ENCODE data around the gene TJP3. TPM values are rescaled to one million over a fixed set of nuclear protein-coding genes. Genes with fewer than 3 reads are reported as not detected.
"Not testable (repeated sequence)": the region's sequence is repeated elsewhere in the genome, so short reads cannot be mapped to it uniquely, and the experiment has no call there.

TJP3 gene
- polyA plus RNA-seq, 1 donor from 2014 or later: 0.15 TPM

- Histone ChIP-seq H3K9ac (ENCODE audit: low read length) (no peak overlapping the region), H4K20me1 (ENCODE audit: insufficient read depth) (no peaks in the 10 kb centered on the region), H3K27me3 (ENCODE audit: insufficient read depth, low read depth, low read length) (no peaks in the 10 kb centered on the region), H3K36me3 (ENCODE audit: insufficient read depth, low read length) (no peaks in the 10 kb centered on the region), H3F3A (ENCODE audit: insufficient read depth, low read length, poor library complexity, severe bottlenecking) (no peaks in the 10 kb centered on the region), H3K9me3 (ENCODE audit: low read length) (no peaks in the 10 kb centered on the region), H2AFZ (ENCODE audit: low read depth, low read length) (no peak overlapping the region), H3K79me2 (replicated peaks; ENCODE audit: insufficient read depth, low read length) (no peaks in the 10 kb centered on the region), H3K4me2 (ENCODE audit: low read length) (no peak overlapping the region), H3K9me2 (ENCODE audit: insufficient read depth, low read length) (no peaks in the 10 kb centered on the region), H3K27ac (ENCODE audit: low read length) (no peak overlapping the region), H3K4me3 (ENCODE audit: low read length) (no peak overlapping the region)
- TF ChIP-seq MXI1 (conservative IDR thresholded peaks at IDR 0.05; ENCODE audit: poor library complexity, severe bottlenecking) (no peak), EP300 (conservative IDR thresholded peaks at IDR 0.05; ENCODE audit: poor library complexity, severe bottlenecking) (no peak), SMC3 (conservative IDR thresholded peaks at IDR 0.05; ENCODE audit: poor library complexity) (no peak), EZH2 (IDR thresholded peaks at IDR 0.05; ENCODE audit: borderline replicate concordance, insufficient read depth, low read length, poor library complexity, severe bottlenecking) (no peak)
Measured at GRCh38 chr19:3752492-3752891, 44.3 kb downstream of the TJP3 start.

- no peaks in the 10 kb centered on the region for H4K20me1 ChIP-seq (ENCODE audit: insufficient read depth)
- H3F3A ChIP-seq (ENCODE audit: insufficient read depth, low read length, poor library complexity, severe bottlenecking): no peaks in the 10 kb centered on the region
- no peaks in the 10 kb centered on the region for H3K36me3 ChIP-seq (ENCODE audit: insufficient read depth, low read length)
- H3K4me2 ChIP-seq (ENCODE audit: low read length): no peak overlapping the region
- H2AFZ ChIP-seq (ENCODE audit: low read depth, low read length): no peak overlapping the region
- no peaks in the 10 kb centered on the region for H3K9me3 ChIP-seq (ENCODE audit: low read length)
- H3K79me2 ChIP-seq (replicated peaks; ENCODE audit: insufficient read depth, low read length): no peaks in the 10 kb centered on the region
- H3K4me3 ChIP-seq (ENCODE audit: low read length): no peak overlapping the region
- TF ChIP-seq EZH2 (IDR thresholded peaks at IDR 0.05; ENCODE audit: borderline replicate concordance, insufficient read depth, low read length, poor library complexity, severe bottlenecking): no peak
- no peak for TF ChIP-seq CTCF (IDR thresholded peaks at IDR 0.05; ENCODE audit: poor library complexity, severe bottlenecking)
- no peak for TF ChIP-seq MXI1 (conservative IDR thresholded peaks at IDR 0.05; ENCODE audit: poor library complexity, severe bottlenecking)
- TF ChIP-seq EP300 (conservative IDR thresholded peaks at IDR 0.05; ENCODE audit: poor library complexity, severe bottlenecking): no peak
- no peak for TF ChIP-seq REST (IDR thresholded peaks at IDR 0.05; ENCODE audit: borderline replicate concordance)
- no peak for TF ChIP-seq SMC3 (conservative IDR thresholded peaks at IDR 0.05; ENCODE audit: poor library complexity)
- TF ChIP-seq RAD21 (conservative IDR thresholded peaks at IDR 0.05): no peak
- no peak for TF ChIP-seq POLR2AphosphoS5 (IDR thresholded peaks at IDR 0.05)
- TF ChIP-seq TAF1 (IDR thresholded peaks at IDR 0.05; ENCODE audit: low read depth): no peak
- H3K9me2 ChIP-seq (ENCODE audit: insufficient read depth, low read length): no peaks in the 10 kb centered on the region
- no peaks in the 10 kb centered on the region for H3K27me3 ChIP-seq (ENCODE audit: insufficient read depth, low read depth, low read length)
- no peak overlapping the region for H3K27ac ChIP-seq (ENCODE audit: low read length)
- H3K9ac ChIP-seq (ENCODE audit: low read length): no peak overlapping the region
Measured at GRCh38 chr19:3753631-3754410, 45.6 kb downstream of the TJP3 start.

- H3K4me3 ChIP-seq (ENCODE audit: low read length); H2AFZ ChIP-seq (ENCODE audit: low read depth, low read length); H3K9me3 ChIP-seq (ENCODE audit: low read length); H3K9ac ChIP-seq (ENCODE audit: low read length); H3K27ac ChIP-seq (ENCODE audit: low read length); H3K36me3 ChIP-seq (ENCODE audit: insufficient read depth, low read length); H3F3A ChIP-seq (ENCODE audit: insufficient read depth, low read length, poor library complexity, severe bottlenecking); H3K79me2 ChIP-seq (replicated peaks; ENCODE audit: insufficient read depth, low read length); H3K4me2 ChIP-seq (ENCODE audit: low read length); H3K9me2 ChIP-seq (ENCODE audit: insufficient read depth, low read length); H3K27me3 ChIP-seq (ENCODE audit: insufficient read depth, low read depth, low read length); H4K20me1 ChIP-seq (ENCODE audit: insufficient read depth): not testable (repeated sequence)
Measured at GRCh38 chr19:3757705-3758104, 49.5 kb downstream of the TJP3 start.

- not testable (repeated sequence) for H3K36me3 ChIP-seq (ENCODE audit: insufficient read depth, low read length); H3K9ac ChIP-seq (ENCODE audit: low read length); H3K27me3 ChIP-seq (ENCODE audit: insufficient read depth, low read depth, low read length); H3K9me3 ChIP-seq (ENCODE audit: low read length); H3K4me3 ChIP-seq (ENCODE audit: low read length); H3K9me2 ChIP-seq (ENCODE audit: insufficient read depth, low read length); H4K20me1 ChIP-seq (ENCODE audit: insufficient read depth); H3F3A ChIP-seq (ENCODE audit: insufficient read depth, low read length, poor library complexity, severe bottlenecking); H3K4me2 ChIP-seq (ENCODE audit: low read length); H2AFZ ChIP-seq (ENCODE audit: low read depth, low read length); H3K79me2 ChIP-seq (replicated peaks; ENCODE audit: insufficient read depth, low read length); H3K27ac ChIP-seq (ENCODE audit: low read length)
Measured at GRCh38 chr19:3758297-3758696, 50.1 kb downstream of the TJP3 start.

Measured in neural cell (in vitro differentiated cells).